Measurements from ENCODE around the gene HOXB9. TPM values are rescaled to one million over a fixed set of nuclear protein-coding genes. Genes with fewer than 3 reads are reported as not detected.

Gene HOXB9
- total RNA-seq, 1 experiment from 2014 or later = not detected

GRCh38 chr17:48606892-48607614 lies 19.1 kb downstream of the HOXB9 start:
- Histone ChIP-seq H3K18ac (ENCODE audit: insufficient read length, low read depth, low read length) (no peak overlapping the region), H4K5ac (ENCODE audit: insufficient read length, low read depth, low read length) (no peak overlapping the region), H4K91ac (ENCODE audit: insufficient read length, low read depth, low read length) (no peak overlapping the region), H3K4ac (ENCODE audit: low read depth, low read length) (no peak overlapping the region), H2BK120ac (ENCODE audit: low read depth, low read length, poor library complexity, severe bottlenecking) (no peak overlapping the region), H3K56ac (ENCODE audit: insufficient read length, low read depth, low read length) (no peak overlapping the region), H3K9ac (ENCODE audit: extremely low read depth, insufficient read length, low read length) (no peak overlapping the region), H2BK15ac (ENCODE audit: low read depth, low read length) (no peak overlapping the region), H3K79me1 (ENCODE audit: insufficient read depth, low read depth, low read length, poor library complexity, severe bottlenecking) (no peaks in the 10 kb centered on the region), H4K20me1 (ENCODE audit: control insufficient read depth, insufficient read depth, insufficient read length) (no peaks in the 10 kb centered on the region), H3K23ac (ENCODE audit: insufficient read length, low read depth, low read length) (no peak overlapping the region), H2BK20ac (ENCODE audit: low read depth, low read length, poor library complexity, severe bottlenecking) (no peak overlapping the region), H3K27me3 (ENCODE audit: insufficient read depth, low read length) (peaks cover 98% of the 10 kb centered on the region), H3T11ph (ENCODE audit: low read length) (no peak overlapping the region), H3K79me2 (ENCODE audit: insufficient read depth, low read length) (no peaks in the 10 kb centered on the region), H3K4me1 (ENCODE audit: insufficient read depth, low read length) (no peaks in the 10 kb centered on the region), H4K8ac (replicated peaks; ENCODE audit: insufficient read length, low read depth, low read length) (no peak overlapping the region), H3K9me3 (ENCODE audit: control insufficient read depth, low read depth, low read length) (no peaks in the 10 kb centered on the region), H3K14ac (ENCODE audit: insufficient read depth, low read length) (no peak overlapping the region), H3K27ac (ENCODE audit: insufficient read length, low read depth, low read length) (no peak overlapping the region), H2BK12ac (ENCODE audit: insufficient read length, low read depth, low read length) (no peak overlapping the region), H3K23me2 (ENCODE audit: insufficient read length, low read depth, low read length, poor library complexity, severe bottlenecking) (peaks cover 5% of the 10 kb centered on the region), H3K4me2 (ENCODE audit: insufficient read depth, insufficient read length, low read length) (no peak overlapping the region), H2BK5ac (ENCODE audit: insufficient read length, low read length) (no peak overlapping the region), H2AK5ac (ENCODE audit: insufficient read length, low read length) (no peak overlapping the region), H2AFZ (ENCODE audit: low read length) (no peak overlapping the region)
- no peak for DNase-seq
- TF ChIP-seq CTCF (conservative IDR thresholded peaks at IDR 0.05) = no peak
- Mint-ChIP-seq H3K27me3 (ENCODE audit: low read depth) (peaks cover 100% of the 10 kb centered on the region), H3K36me3 (ENCODE audit: insufficient read depth in 1 of 3, low read depth in 3 of 3) (no peaks in the 10 kb centered on the region; a peak in 1 of 7 replicates), H3K9me3 (peaks cover 7 to 16% of the 10 kb centered on the region in 2 experiments), H3K4me3 (no peak overlapping the region), H3K4me1 (peaks cover 6 to 13% of the 10 kb centered on the region in 2 experiments; a peak in 3 of 4 replicates), H3K27ac (no peak overlapping the region)
- no CpG with 5 or more reads among the region's 9 CpGs for WGBS (ENCODE audit: extremely low coverage, insufficient read length, low lambda C conversion rate)

All from H9 (cell line).